Islet of Langerhans (tissue), 1 donor: ENCODE results near the gene MAFF.

Experiments
- FAIRE-seq: peaks from one replicate; lab custom pipeline; 2011; peaks lifted over from hg19 to GRCh38; lab: Jason Lieb, UNC

Gene MAFF

GRCh38 chr22:38204784-38205183 lies 3.0 kb downstream of the MAFF start:
- FAIRE-seq: no peak

- FAIRE-seq: no peak
These were observed 3.7 kb downstream of the MAFF start for GRCh38 chr22:38205261-38206128.

DNA sequence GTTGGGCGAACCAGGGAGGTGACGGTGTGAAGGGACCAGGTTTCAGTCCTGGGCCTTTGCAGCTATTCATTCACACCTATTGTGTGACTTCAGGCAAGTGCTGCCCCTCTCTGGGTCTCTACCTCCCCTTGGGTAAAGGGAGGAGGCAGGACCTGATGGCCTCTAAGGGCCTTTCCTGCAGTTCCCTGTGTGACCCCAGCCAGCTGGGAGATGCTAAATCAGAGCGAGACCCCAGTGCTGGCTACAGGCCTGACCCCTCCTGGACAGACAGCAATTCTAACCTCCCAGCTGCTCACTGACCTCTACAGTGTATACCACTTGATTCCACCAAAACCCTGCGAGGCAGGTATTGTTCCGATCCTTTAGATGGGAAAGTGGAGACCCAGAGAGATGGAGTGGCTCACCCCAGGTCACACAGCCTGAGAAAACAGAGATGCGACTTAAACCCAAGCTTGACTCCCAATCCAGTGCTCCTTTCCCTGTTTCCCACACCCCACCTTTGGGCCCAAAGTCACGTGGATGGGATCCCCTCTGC lies 6.2 kb downstream of the MAFF start:
- no peak for FAIRE-seq

DNA sequence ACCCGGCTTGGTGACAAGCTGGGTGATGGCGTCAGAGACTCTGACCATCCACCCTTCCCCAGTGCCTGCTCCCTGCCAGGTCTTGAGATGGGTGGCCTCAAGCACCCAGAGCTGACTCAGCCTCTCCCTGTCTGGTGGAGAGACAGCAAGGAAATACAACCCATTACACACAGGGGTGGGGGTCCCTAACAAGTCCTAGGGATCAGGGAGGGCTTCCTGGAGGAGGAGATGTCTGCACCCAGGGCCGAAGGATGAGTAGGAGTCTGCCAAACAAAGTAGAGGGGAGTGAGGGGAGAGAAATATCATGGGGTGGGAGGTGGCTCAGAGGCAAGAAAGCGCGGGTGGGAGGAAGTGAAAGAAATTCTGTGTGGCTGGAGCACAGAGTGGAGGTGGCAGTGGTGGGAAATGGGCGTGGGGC lies 6.8 kb downstream of the MAFF start:
- no peak for FAIRE-seq

GRCh38 chr22:38211556-38211955 lies 9.8 kb downstream of the MAFF start:
- FAIRE-seq: no peak

- FAIRE-seq: no peak
These were observed 10.6 kb downstream of the MAFF start for GRCh38 chr22:38212442-38212841.

GRCh38 chr22:38213319-38213989 lies 11.7 kb downstream of the MAFF start:
- no peak for FAIRE-seq

- no peak for FAIRE-seq
These were observed 12.2 kb downstream of the MAFF start for GRCh38 chr22:38213990-38214301.

DNA sequence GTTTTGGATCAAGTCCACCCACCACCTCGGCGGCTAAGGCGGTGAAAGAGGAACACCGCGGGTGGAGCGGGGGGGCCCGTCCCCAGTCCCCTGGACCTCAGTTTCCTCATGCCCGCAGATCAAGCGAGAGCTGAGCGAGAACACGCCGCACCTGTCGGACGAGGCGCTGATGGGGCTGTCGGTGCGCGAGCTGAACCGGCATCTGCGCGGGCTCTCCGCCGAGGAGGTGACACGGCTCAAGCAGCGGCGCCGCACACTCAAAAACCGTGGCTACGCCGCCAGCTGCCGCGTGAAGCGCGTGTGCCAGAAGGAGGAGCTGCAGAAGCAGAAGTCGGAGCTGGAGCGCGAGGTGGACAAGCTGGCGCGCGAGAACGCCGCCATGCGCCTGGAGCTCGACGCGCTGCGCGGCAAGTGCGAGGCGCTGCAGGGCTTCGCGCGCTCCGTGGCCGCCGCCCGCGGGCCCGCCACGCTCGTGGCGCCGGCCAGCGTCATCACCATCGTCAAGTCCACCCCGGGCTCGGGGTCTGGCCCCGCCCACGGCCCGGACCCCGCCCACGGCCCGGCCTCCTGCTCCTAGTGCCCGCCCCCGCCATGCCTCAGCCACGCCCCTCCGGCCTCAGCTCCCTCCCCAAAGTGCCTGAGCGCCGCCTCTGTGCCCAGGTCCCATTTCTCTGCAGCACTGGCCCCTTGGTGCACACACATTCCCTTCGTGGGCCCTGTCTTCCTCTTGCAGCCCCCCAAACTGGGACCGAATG lies 12.7 kb downstream of the MAFF start:
- FAIRE-seq: no peak

- no peak for FAIRE-seq
These were observed 13.6 kb downstream of the MAFF start for GRCh38 chr22:38215156-38216038.

GRCh38 chr22:38218661-38219622 lies 17.1 kb downstream of the MAFF start:
- FAIRE-seq: no peak

DNA sequence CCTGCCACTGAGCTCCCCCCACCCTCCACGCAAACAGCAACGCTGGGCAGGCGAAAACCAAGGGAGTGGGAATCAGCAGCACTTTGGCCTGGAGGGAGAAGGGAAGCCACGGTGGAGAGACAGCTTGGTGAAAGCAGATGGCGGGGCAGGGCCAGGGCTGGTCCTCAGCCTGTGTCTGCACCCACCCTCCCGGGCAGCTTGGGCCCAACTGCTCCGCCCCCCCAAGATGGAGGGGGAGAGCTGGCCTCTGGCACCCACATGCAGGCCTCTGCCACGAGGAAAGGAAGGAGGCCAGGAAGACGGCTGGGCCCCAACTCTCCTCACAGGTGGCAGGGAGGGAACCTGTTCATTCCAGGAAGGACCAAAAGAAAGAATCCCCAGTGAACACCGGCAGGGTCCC lies 17.8 kb downstream of the MAFF start:
- no peak for FAIRE-seq

GRCh38 chr22:38220163-38220562 lies 18.4 kb downstream of the MAFF start:
- FAIRE-seq: no peak

DNA sequence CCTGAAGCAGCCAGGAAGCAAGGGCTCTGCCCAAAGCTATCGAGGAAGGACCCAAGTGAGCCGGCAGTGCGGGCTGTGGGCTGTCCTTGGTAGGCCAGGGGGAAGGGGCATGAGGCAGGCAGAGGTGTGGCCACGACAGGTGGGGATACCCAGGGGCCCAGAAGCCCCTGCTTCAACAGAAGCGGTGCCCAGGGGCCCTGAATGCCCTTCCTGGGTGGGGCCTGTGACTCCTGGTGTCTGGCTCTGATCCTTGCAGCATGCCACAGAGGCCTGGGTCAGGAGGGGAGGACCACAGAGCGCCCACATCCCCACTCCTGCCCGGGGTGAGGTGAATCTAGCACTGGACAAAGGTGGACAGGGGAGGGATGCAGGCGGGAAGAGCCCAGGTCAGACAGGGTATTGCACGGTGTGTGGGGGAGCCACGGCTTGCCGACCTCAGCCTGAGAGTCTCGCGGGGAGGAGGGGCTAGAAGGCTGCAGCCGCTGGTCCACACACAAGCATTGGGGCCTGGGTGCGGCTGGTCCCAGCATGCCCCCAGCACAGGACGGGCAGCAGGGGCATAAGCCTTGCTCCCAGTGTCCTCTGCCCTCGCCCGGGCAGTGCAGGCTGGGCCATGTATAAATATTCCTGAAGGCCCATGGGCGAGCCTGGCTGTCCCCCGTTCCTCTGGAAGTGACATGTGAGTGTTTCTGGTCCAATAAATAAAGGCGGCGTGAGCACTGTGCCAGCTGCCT lies 19.0 kb downstream of the MAFF start:
- FAIRE-seq: no peak

GRCh38 chr22:38221407-38221806 lies 19.6 kb downstream of the MAFF start:
- FAIRE-seq: no peak

GRCh38 chr22:38221908-38222796 lies 20.4 kb downstream of the MAFF start:
- FAIRE-seq: no peak

- no peak for FAIRE-seq
These were observed 21.0 kb downstream of the MAFF start for GRCh38 chr22:38222797-38223119.

DNA sequence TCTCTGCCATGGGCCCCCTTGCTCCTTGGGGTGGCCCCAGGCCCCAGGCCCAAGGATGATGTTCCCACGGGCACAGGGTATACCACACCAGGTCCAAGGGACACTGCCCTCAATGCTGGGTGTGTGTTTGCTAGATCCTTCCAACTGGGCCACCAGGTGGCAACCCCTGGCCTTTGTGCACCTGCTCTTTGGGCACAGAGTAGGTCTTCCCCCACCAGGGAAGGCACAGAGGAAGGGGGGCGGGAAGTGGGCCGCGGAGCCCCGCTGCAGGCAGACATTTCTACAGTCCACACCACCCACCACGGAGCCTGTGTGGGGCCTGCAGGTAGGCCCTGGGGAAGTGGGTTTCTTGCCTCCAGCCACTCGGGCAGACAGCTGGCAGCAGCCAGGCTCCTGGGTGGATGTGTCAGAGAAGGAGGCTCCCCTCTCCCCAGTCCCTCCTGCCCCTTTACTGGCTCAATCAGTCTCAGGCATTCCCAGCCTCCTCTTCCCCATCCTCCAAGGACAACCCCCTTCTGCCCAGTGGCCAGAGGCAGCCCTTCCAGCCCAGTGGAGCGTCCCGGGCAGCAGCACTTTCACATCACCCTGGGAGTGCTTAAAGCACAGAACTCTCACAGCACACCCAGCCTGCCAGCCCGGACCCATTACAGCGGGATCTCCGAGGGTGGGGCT lies 21.6 kb downstream of the MAFF start:
- no peak for FAIRE-seq
